Neural cell (in vitro differentiated cells): ENCODE data around the gene GH1.

ENCODE experiments used
- CTCF ChIP-seq: fragments of 450-650 bp; IDR thresholded peaks from 2 replicates; pipeline ENCODE4 v1.5.1; 2014; ENCODE audit warnings: antibody characterized with exemption, mild to moderate bottlenecking, moderate library complexity; ENCODE audit not compliant: poor library complexity, severe bottlenecking
- EP300 ChIP-seq: fragments of 450-650 bp; conservative IDR thresholded peaks from 2 replicates; pipeline ENCODE4 v1.6.1; 2014; ENCODE audit warnings: antibody characterized with exemption, mild to moderate bottlenecking, moderate library complexity; ENCODE audit not compliant: poor library complexity, severe bottlenecking
- EZH2 ChIP-seq: fragments of 200-600, 300-800 bp; shearing (Covaris generic), sonication (generic); IDR thresholded peaks from 2 replicates; pipeline ENCODE4 v1.6.1; 2014; ENCODE audit warnings: antibody characterized with exemption, low read length, borderline replicate concordance, mild to moderate bottlenecking; ENCODE audit not compliant: insufficient read depth, poor library complexity, severe bottlenecking
- MXI1 ChIP-seq: fragments of 450-650 bp; conservative IDR thresholded peaks from 2 replicates; pipeline ENCODE4 v1.6.1; 2014; ENCODE audit warnings: antibody characterized with exemption, mild to moderate bottlenecking; ENCODE audit not compliant: poor library complexity, severe bottlenecking
- POLR2AphosphoS5 ChIP-seq: IDR thresholded peaks from 2 replicates; pipeline ENCODE4 v1.6.1; 2012
- RAD21 ChIP-seq: fragments of 450-650 bp; conservative IDR thresholded peaks from 2 replicates; pipeline ENCODE4 v1.6.1; 2014; ENCODE audit warnings: antibody characterized with exemption, mild to moderate bottlenecking, moderate library complexity
- REST ChIP-seq: IDR thresholded peaks from 2 replicates; pipeline ENCODE4 v1.6.1; 2012; ENCODE audit warnings: borderline replicate concordance
- TAF1 ChIP-seq: IDR thresholded peaks from 2 replicates; pipeline ENCODE4 v1.6.1; 2012; ENCODE audit warnings: low read depth

DNA sequence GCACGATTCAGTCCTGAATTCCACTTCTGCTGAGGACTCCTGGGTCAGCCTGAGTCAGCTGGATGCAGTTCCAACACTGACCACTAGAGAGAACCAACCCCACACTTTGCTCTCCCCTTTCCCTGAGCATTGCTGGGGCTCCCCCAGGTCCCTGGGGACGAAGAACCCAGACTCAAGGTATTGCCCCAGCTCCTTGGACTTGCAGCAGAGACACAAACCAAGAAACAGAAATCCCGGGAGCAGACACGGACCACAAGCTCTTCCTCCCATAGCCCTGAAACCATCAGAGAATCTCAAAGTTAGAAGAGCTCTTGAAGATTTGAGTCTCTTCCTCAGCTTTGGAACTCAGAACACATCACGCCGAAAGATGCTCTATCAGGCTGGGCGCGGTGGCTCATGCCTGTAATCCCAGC is 678 bp upstream of the GH1 start:
- TF ChIP-seq CTCF (peak; percentile 71), REST (no peak), EP300 (no peak), EZH2 (no peak), RAD21 (peak; percentile 70), TAF1 (no peak), POLR2AphosphoS5 (no peak), MXI1 (no peak)
